GM19239 (cell line): Measurements from ENCODE around the gene CRMP1.
"Not testable (repeated sequence)": the region's sequence is repeated elsewhere in the genome, so short reads cannot be mapped to it uniquely, and the experiment has no call there.

ENCODE experiments used
- DNase-seq: peaks from one replicate; pipeline ENCODE4 v3.0.0; 2011; ENCODE audit warnings: low spot score; ENCODE audit not compliant: insufficient read length
- FAIRE-seq: peaks from 2 replicates; lab custom pipeline; 2011; peaks lifted over from hg19 to GRCh38; lab: Jason Lieb, UNC

Gene CRMP1

DNA sequence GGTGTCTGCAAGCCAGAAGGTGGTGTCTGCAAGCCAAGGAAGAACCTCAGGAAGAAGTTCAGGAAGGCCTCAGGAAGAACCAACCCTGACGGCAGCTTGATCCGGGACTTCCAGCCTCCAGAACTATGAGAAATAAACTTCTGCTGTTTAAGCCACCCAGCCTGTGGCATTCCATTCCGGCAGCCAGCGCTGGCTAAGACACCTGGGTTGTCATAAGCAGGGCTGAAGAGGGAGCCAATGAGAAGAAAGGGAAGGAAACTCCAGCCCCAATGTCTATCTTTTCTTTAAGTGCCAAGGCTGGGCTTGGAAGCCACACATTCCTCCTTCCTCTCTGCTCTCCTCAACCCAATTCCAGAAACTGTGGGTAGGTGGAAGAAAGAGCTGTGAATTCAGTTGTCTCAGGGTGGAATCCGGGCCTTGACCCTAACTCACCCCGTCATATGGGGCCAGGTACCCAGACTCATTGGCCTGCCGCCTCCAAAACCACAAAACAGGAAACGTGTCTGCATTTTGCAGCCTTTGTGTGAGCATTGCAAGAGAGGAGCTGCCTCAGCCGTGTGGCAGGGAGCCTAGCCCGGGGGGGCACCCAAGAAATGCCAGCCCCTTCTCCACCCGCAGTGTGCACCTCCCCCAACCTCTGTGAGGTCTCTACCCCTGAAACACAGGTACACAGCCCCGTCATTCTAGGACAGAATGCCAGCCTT, 26.8 kb downstream of the CRMP1 start:
- FAIRE-seq (no peak), DNase-seq (no peak)

DNA sequence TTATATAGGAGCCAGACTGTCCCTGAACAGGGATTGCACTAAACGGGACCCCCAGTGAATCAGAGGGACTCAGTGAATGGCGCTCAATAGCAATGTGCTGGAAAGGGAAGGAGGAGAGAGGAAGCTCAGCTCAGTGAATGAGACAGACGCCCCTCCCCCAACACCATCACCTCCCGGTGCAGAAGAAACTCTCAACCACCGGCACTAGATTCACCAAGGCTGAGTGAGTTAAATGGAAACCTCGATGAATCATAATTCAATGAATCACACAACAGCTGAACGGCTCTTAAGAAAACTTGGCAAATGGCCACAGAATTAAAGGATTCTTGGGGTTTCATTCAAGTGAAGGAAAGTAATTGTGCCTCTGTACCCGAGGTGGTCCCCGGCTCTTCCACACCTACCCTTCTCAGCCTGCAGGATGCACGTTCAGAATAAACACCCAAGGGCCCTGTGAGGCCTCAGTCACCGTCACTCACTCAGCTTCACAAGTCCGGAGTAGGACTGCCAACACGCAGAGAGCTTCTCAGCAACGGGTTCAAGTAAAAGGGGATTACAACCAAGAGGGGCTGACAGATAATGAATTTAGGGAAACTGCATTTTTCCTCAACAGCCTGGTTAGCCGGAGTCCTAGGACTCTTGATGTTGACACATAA, 29.3 kb downstream of the CRMP1 start:
- DNase-seq (no peak), FAIRE-seq (no peak)

DNA sequence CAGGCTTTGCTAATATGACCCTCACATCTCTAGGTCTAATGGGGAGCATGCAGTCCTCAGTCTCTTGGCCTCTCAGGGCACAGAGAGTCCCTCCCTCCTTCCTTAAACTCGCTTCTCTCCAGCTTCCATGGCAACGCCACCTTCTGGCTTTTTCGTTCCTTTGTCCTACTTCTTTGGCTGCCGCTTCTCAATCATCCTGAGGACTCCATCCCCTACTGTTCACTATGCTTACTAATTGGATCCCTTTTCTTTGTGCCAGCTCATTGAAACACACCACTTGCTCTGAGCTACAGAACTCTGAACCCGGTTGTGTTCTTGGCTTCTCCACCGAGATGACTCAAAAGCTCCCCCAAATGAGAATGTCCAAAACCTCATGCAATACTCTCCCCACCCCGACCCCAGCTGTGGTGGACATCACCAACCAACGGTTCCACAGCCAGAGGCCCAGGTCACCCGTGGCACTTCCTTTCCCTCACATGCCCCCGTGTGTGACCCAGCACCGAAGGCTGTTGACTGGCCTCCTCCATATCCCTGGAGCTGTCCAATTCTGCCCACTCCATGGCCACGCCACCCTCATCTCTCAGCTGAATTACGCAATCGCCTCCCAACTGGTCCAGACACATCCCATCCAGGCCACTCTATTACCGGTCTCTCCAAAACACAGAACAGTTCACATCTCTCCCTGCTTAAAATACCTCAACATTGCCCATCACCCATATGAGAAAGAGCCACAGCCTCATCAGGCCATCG, 34.7 kb downstream of the CRMP1 start:
- no peak for DNase-seq

DNA sequence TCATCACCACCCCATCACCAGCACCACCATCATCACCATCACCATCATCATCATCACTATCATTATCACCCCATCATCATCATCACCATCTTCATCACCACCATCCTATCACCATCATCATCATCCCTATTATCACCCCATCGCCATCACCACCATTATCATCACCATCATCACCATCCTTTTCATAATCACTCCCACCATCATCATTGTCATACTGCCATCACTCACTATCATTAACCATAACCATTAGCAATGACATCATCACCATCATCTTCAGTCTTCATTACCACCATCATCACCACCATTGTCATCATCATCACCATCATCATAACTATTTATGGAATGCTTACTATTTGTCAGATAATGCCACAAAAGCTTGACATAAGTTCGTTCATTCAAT, 35.7 kb downstream of the CRMP1 start:
- DNase-seq (no peak), FAIRE-seq (no peak)

More for the DNA sequence above, 34.7 kb downstream of the CRMP1 start:
- FAIRE-seq: no peak

DNA sequence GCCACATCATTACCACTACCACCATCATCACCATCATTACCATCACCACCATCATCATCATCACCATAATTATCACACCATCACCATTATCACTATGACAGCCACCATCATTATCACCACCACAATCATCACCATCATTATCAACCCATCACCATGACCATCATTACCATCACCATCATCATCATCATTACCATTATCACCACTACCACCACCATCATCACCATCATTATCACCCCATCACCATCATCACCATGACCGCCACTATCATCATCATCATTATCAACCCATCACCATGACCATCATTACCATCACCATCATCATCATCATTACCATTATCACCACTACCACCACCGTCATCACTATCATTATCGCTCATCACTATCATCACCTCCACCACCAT, 36.5 kb downstream of the CRMP1 start:
- DNase-seq, FAIRE-seq: not testable (repeated sequence)

DNA sequence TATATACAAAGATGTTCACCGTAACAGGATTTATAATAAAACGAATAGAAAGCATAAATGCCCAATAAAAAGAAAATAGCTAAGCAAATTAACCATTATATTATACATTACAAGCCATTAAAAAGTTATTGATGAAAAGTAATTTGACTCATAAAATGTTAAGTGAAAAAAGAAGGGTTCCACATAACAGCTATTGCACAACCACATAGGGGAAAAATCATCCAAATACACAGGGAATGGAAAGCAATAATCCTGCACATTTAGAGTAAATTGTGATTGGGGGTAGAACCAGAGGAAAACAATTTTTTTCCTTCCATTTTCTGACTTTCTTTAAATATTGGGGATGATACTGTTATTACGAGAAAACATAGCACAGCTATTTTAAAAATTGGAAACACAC, 38.0 kb downstream of the CRMP1 start:
- DNase-seq: no peak

DNA sequence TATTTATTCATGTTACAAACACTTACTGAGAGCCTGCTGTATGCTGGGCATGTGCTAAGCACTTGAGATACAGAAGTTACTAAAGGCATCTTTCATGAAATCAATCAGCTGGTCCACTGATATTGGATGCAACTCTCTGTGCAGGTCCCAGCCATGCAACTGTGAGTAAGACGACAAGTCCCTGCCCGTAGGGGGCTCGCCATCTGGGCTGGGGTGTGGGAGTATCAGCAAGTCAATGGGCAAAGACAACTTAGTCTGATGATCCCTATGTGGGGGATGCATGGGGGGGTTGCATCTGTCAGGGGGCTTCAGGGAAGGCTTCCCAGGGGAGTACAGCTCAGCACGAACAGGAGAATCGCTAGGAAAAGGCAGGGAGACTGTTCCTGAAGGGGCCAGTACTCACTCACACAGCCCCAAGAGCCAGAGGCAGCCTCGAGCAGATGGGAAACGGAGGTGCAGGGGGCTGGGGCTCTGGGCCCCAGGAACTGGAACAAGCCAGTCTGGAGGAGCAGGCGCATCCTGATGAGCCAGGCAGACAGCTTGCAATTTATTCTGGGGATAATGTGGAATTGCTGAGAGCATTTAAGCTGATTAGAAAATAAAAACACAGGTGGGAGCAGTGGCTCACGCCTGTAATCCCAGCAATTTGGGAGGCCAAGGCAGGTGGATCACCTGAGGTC, 40.2 kb downstream of the CRMP1 start:
- FAIRE-seq: no peak
- DNase-seq: no peak

More for the DNA sequence above, 38.0 kb downstream of the CRMP1 start:
- no peak for FAIRE-seq

DNA sequence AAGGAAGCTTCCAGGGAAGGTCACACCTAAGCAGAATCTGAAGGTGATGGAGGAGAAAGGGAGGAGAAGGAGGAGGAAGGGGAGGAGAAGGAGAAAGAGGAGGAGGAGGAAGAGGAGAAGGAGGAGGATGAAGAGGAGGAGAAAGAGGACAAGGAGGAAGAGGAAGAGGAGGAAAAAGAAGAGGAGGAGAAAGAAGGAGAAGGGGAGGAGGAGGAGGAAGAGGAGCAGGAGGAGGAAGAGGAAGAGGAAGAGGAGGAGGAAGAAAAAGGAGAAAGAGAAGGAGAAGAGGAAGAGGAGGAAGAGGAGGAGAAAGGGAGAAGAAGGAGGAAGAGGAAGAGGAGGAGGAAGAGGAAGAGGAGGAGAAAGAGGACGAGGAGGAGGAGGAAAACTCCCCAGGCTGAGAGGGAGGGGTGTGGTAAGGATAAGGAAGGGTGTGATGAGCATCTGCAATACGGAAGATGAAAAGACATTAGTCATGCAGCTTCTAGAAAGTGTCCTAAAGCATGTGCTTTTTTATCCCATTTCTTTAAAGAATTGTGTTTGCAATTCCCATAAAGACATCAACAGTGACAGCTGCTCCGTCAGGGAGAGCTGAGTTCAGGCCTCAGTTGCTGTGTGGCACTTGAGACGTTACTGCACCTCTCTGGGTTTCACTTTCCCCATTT, 41.1 kb downstream of the CRMP1 start:
- DNase-seq: no peak

DNA sequence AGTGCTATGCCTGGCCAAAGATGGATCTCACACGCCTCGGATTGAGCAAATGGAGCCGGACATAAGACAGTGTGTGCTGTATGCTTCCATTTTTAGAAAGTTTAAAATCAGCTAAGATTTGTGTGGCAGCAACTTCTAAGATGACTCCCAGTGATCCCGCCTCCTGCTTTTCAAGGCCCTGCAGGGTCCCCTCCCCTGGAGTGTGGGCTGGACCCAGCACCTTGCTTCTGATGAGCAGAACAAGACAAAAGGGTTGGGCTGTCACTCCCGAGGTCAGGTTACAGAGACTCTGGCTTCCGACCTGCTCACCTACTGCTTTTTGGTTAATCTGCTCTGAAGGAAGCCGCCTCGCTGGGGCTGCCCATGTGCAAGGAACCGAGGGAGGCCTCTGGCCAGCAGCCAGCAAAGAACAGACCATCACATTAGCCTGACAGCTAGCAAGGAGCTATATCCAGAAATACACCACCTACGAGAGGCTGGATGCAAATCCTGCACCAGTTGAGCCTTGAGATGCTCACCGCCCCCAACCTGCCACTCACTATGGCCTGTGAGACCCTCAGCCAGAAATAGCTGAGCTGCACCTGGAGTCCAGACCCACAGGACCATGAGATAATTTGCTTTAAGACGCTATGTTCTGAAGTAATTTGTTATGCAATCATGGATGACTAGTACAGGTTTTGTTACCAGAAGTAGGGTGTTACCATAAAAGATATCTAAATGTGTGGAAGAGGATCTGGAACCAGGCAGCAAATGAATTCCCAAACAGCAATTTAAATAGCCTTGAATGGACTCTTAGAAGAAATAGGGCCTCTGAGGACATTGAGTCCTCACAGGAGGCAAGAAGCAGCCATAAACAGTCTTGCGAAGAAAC, 47.6 kb downstream of the CRMP1 start:
- FAIRE-seq (no peak), DNase-seq (no peak)

More for the DNA sequence above, 41.1 kb downstream of the CRMP1 start:
- FAIRE-seq: no peak

DNA sequence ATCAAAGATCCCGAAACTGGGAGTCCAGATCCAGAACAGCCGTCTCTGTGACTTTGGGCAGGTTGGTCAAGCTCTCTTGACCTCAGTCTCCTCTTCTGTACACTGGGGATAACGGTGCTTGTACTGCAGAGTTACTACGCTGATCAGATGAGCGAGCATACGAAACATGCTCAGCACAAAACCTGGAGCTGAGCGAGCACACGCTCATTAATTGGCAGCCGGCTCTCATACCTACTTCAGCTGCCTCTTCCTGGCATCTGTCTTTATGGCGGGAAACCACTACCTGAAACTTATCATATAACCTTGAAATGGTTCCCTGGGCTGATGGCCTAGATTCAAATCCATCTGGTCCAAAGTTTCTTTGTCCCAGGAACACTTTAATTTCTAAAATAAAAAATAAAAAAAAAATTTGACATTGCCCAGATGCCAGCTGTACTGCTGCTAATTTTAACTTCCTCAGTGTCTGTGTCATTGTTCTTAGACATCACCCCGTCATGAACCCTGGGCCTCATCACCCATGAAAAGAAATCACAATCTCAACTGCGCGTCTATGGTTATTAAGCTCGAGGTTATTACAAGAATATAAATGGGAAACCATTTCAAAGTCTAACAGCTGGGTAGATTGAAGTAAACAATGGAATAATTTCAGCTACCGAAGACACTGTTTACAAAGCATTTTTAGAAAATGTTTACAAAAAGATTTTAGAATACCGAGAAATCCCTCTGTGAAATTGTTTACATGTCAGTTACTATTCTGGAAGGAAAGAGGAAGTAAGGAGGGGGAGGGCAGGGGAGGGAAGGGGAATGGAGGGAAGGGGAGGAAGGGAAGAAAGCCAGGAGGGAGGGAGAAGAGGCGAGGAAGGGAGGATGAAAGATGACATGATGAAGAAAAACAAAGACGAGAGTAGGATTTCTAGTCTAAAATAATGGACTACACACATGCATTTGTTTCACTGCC, 49.0 kb downstream of the CRMP1 start:
- FAIRE-seq (no peak), DNase-seq (no peak)

DNA sequence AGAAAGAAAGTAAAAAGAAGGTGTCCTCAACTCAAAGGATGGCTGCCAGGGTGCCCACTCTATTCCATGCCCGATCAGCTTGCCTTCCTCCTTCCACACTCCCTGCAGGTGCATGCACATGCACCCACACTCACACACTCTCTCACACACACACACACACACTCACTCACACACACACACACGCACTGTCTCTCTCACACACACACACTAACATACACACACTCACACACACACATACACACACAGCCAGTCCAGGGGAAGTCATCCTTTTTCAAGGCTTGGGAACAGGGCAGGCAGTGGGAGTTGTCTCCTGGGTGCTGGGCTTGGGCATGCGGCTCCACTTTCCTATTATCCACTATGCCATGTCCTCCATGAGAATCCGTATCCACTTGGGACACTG, 50.4 kb downstream of the CRMP1 start:
- FAIRE-seq: no peak

DNA sequence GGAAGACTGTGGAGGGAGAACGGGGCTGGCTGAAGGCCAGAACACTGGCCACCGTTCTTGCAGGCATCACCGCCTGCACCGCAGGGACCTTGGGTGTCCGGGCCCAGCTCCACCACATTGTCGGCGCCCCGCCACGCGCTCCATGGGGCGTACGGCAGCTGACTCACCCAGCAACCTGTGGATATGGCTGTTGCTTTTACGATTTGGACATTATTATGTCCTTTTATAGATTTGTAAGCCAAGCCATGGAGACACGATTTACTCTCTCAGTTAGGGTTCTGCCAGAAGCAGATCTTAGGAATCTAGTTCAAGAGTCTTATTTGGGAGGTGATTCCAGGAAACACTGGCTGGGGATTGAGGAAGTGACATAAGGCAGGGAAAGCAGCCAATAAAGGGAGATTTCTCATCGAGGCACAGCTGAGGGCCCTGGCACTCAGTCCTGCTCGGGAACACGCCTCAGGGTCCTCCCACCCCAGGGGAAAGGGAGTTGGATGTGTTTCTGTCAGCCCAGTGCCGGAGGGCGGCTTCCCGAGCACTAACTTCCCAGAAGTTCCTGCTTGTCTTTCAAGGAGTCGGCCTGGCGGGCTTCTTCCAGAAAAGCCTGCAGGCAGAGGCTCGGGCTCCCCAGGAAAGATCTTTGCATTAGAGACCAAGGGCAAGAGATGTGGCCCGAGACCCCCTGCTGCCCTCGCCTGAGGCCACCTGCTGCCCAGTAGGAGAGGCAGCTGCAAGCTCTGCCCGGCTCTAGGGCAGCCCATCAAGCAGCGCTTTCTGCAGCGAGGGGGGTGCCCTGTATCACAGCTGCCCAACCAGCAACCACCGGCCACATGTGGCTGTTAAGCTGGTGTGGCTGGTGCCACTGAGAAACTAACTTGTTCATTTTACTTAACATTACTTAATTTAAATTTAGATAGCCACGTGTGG, 52.9 kb downstream of the CRMP1 start:
- FAIRE-seq (no peak), DNase-seq (no peak)

More for the DNA sequence above, 50.4 kb downstream of the CRMP1 start:
- DNase-seq: no peak

DNA sequence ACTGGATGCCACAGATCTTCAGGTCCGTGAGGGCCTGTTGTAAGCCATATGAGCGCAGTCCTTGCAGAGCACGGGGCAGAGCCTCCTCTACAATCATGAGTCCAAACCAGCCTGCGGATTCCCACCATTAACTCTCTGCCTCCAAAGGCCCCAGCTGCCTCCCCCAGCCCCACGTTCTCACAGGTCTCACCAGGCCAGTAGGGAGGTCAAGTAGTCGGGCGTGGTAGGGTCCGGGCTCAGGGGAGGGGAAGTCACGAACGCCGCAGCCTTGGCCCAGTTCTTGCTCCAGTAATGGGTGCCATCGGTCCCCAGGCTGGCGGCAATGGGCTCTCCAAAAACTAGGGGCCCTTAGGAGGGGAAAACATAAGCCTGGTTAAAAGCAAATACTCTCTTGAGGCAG, 53.6 kb downstream of the CRMP1 start:
- no peak for FAIRE-seq
- no peak for DNase-seq

DNA sequence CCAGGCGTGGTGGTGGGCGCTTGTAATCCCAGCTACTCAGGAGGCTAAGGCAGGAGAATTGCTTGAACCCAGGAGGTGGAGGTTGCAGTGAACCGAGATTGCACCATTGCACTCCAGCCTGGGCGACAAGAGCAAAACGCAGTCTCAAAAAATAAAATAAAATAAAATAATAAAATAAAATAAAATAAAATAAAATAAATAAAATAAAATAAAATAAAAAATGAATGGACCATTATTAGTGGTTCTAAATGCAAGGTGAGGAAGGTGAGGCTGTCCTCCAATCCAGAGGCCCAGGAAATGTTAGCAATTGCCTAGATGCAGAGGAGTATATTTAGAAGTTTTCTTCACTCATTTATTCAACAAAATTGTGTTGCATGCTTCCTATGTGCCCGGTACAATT, 55.4 kb downstream of the CRMP1 start:
- not testable (repeated sequence) for FAIRE-seq, DNase-seq

DNA sequence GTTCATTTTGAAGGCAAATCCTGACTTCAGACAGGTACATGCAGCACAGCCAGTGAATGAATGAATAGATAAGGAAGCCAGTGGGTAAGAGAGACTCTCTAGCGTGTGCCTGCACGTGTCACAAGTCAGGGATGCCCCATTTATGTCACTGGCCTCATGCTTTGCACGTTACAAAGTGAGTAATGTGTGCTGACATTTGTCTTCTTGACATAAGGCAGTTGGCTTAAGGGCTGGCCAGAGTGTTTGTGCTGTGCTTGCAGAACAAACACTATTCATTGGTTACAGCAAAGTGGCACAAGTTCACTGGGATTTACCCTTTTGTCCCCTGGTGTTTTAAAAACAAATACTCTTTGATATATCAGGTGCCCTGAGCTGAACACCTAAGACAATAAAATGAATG, 55.9 kb downstream of the CRMP1 start:
- no peak for FAIRE-seq
- DNase-seq: no peak

DNA sequence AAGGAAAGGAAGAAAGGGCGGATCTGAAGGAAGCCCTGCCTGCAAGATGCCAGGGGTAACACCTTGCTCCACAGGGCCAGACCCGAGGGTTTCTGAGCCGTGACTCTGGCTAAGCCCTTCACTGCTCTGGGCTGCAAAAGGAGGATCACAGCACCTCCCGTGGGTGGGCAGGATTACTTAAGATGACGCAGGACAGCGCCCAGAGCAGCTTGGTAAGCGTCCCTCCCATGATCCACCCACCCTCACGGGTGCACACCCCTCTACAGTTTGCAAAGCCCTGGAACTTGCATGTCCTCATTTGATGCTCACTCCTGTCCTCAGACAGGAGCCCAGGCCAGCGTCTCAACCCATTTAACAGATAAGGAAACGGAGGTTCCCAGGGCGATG, 64.9 kb downstream of the CRMP1 start:
- FAIRE-seq (no peak), DNase-seq (no peak)
